Inflammatory macrophage treated with lipopolysaccharide for 1 hour (primary cell): ENCODE data around the gene ZNF362.

ENCODE experiments used
- DNase-seq, 2 donors: peaks; one replicate each; pipeline ENCODE4 v3.0.0-alpha.2; 2020 to 2022

Gene ZNF362

DNA sequence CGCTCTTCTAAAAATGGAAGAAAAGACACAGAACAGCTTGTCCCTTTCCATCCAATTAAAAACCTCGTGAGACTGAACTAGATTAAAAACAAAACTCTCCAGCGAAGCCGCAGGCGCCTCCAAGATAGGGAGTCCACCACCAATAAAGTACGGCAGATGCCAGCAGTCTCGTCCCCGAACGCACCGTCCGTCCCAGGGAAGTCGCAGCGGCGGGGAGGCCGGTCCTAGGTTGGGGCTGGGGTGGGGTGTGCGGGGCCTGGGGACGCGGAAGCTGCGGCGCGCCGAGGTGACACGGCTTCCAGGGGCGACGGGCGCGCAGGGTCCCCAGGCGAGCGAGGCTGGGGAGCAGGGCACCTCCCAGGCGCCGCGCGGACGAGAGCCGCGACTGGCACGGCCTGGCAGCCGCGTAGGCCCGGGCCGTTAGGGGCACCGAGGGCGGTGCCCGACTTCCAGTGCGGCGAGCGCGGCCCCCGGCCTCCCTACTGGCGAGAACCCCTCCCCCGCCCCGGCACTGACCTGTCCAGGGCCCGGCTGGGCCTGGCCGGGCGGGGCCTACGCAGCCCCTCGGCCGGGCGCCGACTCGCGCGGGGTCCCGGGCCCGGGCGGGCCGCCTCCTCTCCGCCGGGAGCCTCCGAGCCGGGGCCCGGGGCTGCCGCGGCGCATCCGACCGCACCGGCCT is 92.9 kb downstream of the ZNF362 start:
- DNase-seq: peak in 1 of 2 donors; percentile 22

DNA sequence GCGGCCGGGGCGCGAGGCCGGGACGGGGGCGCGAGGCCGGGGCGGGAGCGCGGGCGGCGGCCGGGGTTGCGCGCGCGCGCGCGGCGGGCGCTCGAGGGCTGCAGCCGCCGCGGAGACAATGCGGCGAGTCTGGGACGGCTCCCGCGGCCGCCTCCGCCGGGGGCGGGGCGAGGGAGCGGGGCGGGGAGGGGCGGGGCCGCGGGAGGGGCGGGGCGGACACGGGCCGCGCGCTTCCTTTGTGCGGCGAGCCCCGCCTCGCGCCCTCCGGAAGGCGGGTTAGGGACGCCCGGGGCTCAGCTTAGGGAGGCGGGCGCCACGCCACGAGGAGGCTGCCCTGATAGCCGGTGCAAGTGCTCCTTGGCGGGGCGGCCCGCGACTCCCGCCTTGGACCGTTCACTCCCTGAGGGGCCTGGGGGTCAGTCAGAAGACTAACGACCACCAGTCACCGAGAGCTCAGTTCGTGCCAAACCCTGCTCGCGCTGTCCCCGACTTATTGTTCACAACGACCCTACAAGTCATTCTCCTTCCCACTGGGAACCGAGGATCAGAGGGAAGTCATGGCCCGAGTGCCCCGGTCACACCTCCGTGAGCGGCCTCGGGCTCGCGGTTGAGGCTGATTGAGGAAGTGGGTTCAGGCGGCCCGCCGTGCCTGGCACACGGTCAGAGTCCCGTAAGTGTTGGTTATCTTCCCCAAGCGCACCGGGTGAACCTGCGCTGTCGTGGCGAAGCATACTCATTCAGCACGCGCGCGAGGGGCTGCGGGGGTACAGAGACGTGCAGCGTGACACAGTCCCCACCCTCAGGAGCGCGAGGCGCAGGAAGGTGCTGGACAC is 93.7 kb downstream of the ZNF362 start:
- peak; percentile 80 for DNase-seq
